HCT116 (cell line): ENCODE data around the gene ZNF646. TPM values are rescaled to one million over a fixed set of nuclear protein-coding genes. Genes with fewer than 3 reads are reported as not detected.

Source experiments
- ATAC-seq: fragments of 200-7000 bp; cut with Tn5 transposase; 2 replicates; pipeline ENCODE4 v1.9.1; 2020; ENCODE audit warnings: mild to moderate bottlenecking, moderate library complexity
- BruUV-seq: library from RNA; stranded (reverse); fragments of 400-500 nt; replicated peaks from 2 replicates; lab custom pipeline; 2021; lab: Mats Ljungman, UMichigan
- CTCF ChIA-PET: fragments of 300-600 bp; sonication (Branson Sonifier 250); formaldehyde crosslinking; loops from one replicate; lab custom pipeline; 2021; ENCODE audit warnings: antibody characterized with exemption; lab: Charles Lee
- POLR2A ChIA-PET: fragments of 300-600, 350-600 bp; sonication (Branson Sonifier 250); formaldehyde crosslinking; loops from one replicate; lab custom pipeline; 2021; ENCODE audit warnings: antibody characterized with exemption; lab: Charles Lee
- RAD21 ChIA-PET, 2 experiments: fragments of 300-600 bp; sonication (Branson Sonifier 250); formaldehyde crosslinking; loops; one replicate each; lab custom pipeline; 2023; ENCODE audit warnings: low total read pairs in 2 of 2; ENCODE audit not compliant: uncharacterized antibody in 2 of 2, unreplicated experiment in 2 of 2, low non-redundant PET in 1 of 2; lab: Charles Lee
- DNase-seq: peaks from one replicate; pipeline ENCODE4 v3.0.0-alpha.2; 2010; ENCODE audit warnings: low read depth, low spot score
- H2AFZ ChIP-seq: fragments of 200-600 bp; shearing (Covaris generic), sonication (generic); 2 replicates; pipeline ENCODE4 v1.6.1; 2017; ENCODE audit warnings: low read depth, mixed run types, mixed read lengths, antibody characterized with exemption, low read length; ENCODE audit not compliant: poor library complexity, severe bottlenecking
- H3K27ac ChIP-seq: 2 replicates; pipeline ENCODE4 v1.5.1; 2012; ENCODE audit warnings: low read depth, low read length
- H3K27me3 ChIP-seq: fragments of 200-600 bp; sonication (generic); 2 replicates; pipeline ENCODE4 v1.6.1; 2016; ENCODE audit warnings: mixed run types, low read length, mixed read lengths; ENCODE audit not compliant: insufficient read depth
- H3K36me3 ChIP-seq, 2 experiments: fragments of 200-500 bp in 1 of 2; fragments of 200-600 bp in 1 of 2; sonication (Bioruptor generic) in 1 of 2; sonication (generic) in 1 of 2; 2 replicates each; pipeline versions ENCODE4 v1.5.1 to v1.6.1; 2014 to 2016; ENCODE audit warnings: low read length in 2 of 2, inconsistent platforms in 1 of 2, mixed read lengths in 1 of 2, mixed run types in 1 of 2; ENCODE audit not compliant: insufficient read depth in 2 of 2, control insufficient read depth in 1 of 2
- H3K4me1 ChIP-seq, 2 experiments: fragments of 200-600 bp in 1 of 2; sonication (generic) in 1 of 2; 2 replicates each; pipeline versions ENCODE4 v1.5.1 to v1.6.1; 2012 to 2017; ENCODE audit warnings: low read length in 2 of 2, inconsistent platforms in 1 of 2, mild to moderate bottlenecking in 1 of 2, mixed read lengths in 1 of 2, mixed run types in 1 of 2, moderate library complexity in 1 of 2; ENCODE audit not compliant: insufficient read depth in 2 of 2, control insufficient read depth in 1 of 2
- H3K4me2 ChIP-seq: fragments of 200-600 bp; sonication (generic); 2 replicates; pipeline ENCODE4 v1.6.1; 2017; ENCODE audit warnings: mixed run types, low read length, mixed read lengths
- H3K4me3 ChIP-seq, 2 experiments: fragments of 200-600 bp in 1 of 2; sonication (generic) in 1 of 2; replicated peaks in 1 of 2; 2 replicates each; pipeline ENCODE4 v1.5.1; 2011 to 2016; ENCODE audit warnings: low read length in 2 of 2, control low read depth in 1 of 2, low read depth in 1 of 2, mild to moderate bottlenecking in 1 of 2, mixed read lengths in 1 of 2, mixed run types in 1 of 2
- H3K79me2 ChIP-seq: fragments of 200-600 bp; sonication (generic); 2 replicates; pipeline ENCODE4 v1.6.1; 2017; ENCODE audit warnings: mild to moderate bottlenecking, mixed run types, low read length, moderate library complexity, mixed read lengths; ENCODE audit not compliant: insufficient read depth
- H3K9ac ChIP-seq: fragments of 200-600 bp; sonication (generic); 2 replicates; pipeline ENCODE4 v1.6.1; 2016; ENCODE audit warnings: low read length, mixed read lengths
- H3K9me2 ChIP-seq: fragments of 200-600 bp; sonication (generic), shearing (Covaris generic); 2 replicates; pipeline ENCODE4 v1.6.1; 2017; ENCODE audit warnings: mixed run types, mild to moderate bottlenecking, moderate library complexity; ENCODE audit not compliant: insufficient read depth
- H3K9me3 ChIP-seq, 2 experiments: fragments of 200-500 bp in 1 of 2; fragments of 200-600 bp in 1 of 2; sonication (Bioruptor generic) in 1 of 2; sonication (generic) in 1 of 2; 2 replicates each; pipeline ENCODE4 v1.6.1; 2014 to 2017; ENCODE audit warnings: low read length in 2 of 2, mixed read lengths in 2 of 2, inconsistent platforms in 1 of 2, low read depth in 1 of 2, mild to moderate bottlenecking in 1 of 2, mixed run types in 1 of 2, moderate library complexity in 1 of 2; ENCODE audit not compliant: control insufficient read depth in 1 of 2, insufficient read depth in 1 of 2
- H4K20me1 ChIP-seq: fragments of 200-600 bp; sonication (generic), shearing (Covaris generic); 2 replicates; pipeline ENCODE4 v1.6.1; 2017; ENCODE audit warnings: mixed run types, mild to moderate bottlenecking, moderate library complexity; ENCODE audit not compliant: insufficient read depth
- CBX3 ChIP-seq: IDR thresholded peaks from 2 replicates; pipeline ENCODE4 v1.6.1; 2012; ENCODE audit warnings: low read depth
- CEBPB ChIP-seq: IDR thresholded peaks from 2 replicates; pipeline ENCODE4 v1.6.1; 2012; ENCODE audit warnings: low read depth
- EGR1 ChIP-seq: IDR thresholded peaks from 2 replicates; pipeline ENCODE4 v1.6.1; 2012; ENCODE audit warnings: low read depth
- ELF1 ChIP-seq: IDR thresholded peaks from 2 replicates; pipeline ENCODE4 v1.6.1; 2012; ENCODE audit warnings: low read depth, borderline replicate concordance
- EZH2phosphoT487 ChIP-seq: fragments of 200-600 bp; IDR thresholded peaks from 2 replicates; pipeline ENCODE4 v1.6.1; 2018; ENCODE audit warnings: antibody characterized with exemption, borderline replicate concordance
- FOSL1 ChIP-seq: IDR thresholded peaks from 2 replicates; pipeline ENCODE4 v1.6.1; 2012; ENCODE audit warnings: low read depth
- RAD21 ChIP-seq: IDR thresholded peaks from 2 replicates; pipeline ENCODE4 v1.6.1; 2012; ENCODE audit warnings: low read depth, mild to moderate bottlenecking
- SRF ChIP-seq: IDR thresholded peaks from 2 replicates; pipeline ENCODE4 v1.6.1; 2012; ENCODE audit warnings: low read depth
- YY1 ChIP-seq: IDR thresholded peaks from 2 replicates; pipeline ENCODE4 v1.6.1; 2011; ENCODE audit warnings: low read length, low read depth, moderate library complexity, mild to moderate bottlenecking; ENCODE audit not compliant: insufficient replicate concordance; ENCODE audit errors: extremely low read depth
- ZNF274 ChIP-seq: fragments of 200-500 bp; sonication (Bioruptor generic); IDR thresholded peaks from 2 replicates; pipeline ENCODE4 v1.6.1; 2014; ENCODE audit warnings: mild to moderate bottlenecking, low read depth, low read length, inconsistent platforms
- intact Hi-C: fragments of 100-400 bp; cut with micrococcal nuclease; formaldehyde crosslinking; loops from 2 replicates; pipeline ENCODE4 v1.10.0; 2022
- total RNA-seq: library from RNA; stranded (reverse); gene quantifications from one replicate; pipeline ENCODE4 v1.2.1, GENCODE V29; 2021; ENCODE audit not compliant: unreplicated experiment
- TF ChIP-seq, protein P1 (sequence below): IDR thresholded peaks from 2 replicates; pipeline ENCODE4 v1.6.1; 2012; ENCODE audit warnings: low read depth
- TF ChIP-seq, protein P2 (sequence below): IDR thresholded peaks from 2 replicates; pipeline ENCODE4 v1.6.1; 2012
- TF ChIP-seq, protein P3 (sequence below): IDR thresholded peaks from 2 replicates; pipeline ENCODE4 v1.6.1; 2011; ENCODE audit warnings: mild to moderate bottlenecking, low read length, moderate library complexity; ENCODE audit not compliant: insufficient replicate concordance; ENCODE audit errors: extremely low read depth
- TF ChIP-seq, protein P4 (sequence below), 3 experiments: fragments of 200-600 bp in 1 of 3; sonication (generic) in 1 of 3; IDR thresholded peaks in 2 of 3; conservative IDR thresholded peaks in 1 of 3; 2 replicates each; pipeline ENCODE4 v1.5.1; 2012 to 2017; ENCODE audit warnings: low read depth in 2 of 3, low read length in 2 of 3, antibody characterized with exemption in 1 of 3, borderline replicate concordance in 1 of 3, control low read depth in 1 of 3, mild to moderate bottlenecking in 1 of 3, mixed read lengths in 1 of 3, mixed run types in 1 of 3, moderate library complexity in 1 of 3; ENCODE audit not compliant: insufficient read depth in 1 of 3
- TF ChIP-seq, protein P5 (sequence below): IDR thresholded peaks from 2 replicates; pipeline ENCODE4 v1.6.1; 2012

The ZNF646 gene
- total RNA-seq, 1 experiment from 2014 or later = 17.7 TPM

DNA sequence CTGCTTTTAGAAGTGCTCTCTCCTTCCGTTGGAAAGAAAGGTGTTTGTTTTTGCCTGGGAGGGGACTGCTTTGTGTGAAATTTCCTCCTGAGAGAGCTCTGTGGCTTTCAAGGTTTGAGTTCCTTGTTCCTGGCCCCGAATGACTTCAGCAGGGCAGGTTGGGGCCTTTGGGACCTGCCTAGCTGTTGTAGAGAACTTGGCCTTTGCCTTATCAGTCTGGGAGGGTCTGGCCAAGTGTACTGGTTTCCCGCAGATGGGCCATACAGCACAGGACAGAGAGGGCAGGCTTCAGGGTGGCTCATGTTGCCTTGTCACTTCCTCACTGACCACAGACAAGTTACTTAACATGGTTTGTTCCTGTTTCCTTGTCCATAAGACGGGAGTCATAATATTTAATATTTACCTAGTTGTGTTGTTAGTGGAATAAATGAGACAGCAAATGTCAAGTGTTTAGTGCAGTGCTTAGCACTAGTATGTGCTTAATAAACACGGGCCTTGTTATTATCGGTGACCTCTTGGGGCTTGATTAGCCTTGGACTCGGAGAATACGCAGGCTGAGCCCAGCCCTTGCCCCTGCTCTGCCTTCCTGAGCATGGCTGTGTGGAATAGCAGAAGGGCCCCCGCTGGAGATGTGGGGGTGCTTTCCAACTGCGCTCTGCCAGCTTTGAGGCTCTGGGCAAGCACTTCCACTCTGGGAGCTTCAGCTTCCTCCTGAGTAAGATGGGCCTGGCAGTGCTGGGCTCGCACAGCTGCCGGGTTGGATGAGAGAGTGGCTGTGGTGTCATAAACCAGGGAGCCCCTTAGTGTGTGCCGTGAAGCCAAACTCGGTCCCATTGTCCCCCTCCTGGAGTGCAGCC is 54.7 kb downstream of the ZNF646 start:
- Histone ChIP-seq H3K27ac (no peak overlapping the region), H3K4me2 (no peak overlapping the region), H3K4me3 (no peak overlapping the region), H3K4me1 (peaks cover 16 to 20% of the 10 kb centered on the region in 2 experiments), H3K27me3 (no peaks in the 10 kb centered on the region), H3K9me3 (no peaks in the 10 kb centered on the region), H3K79me2 (no peaks in the 10 kb centered on the region), H3K36me3 (peaks cover 8 to 14% of the 10 kb centered on the region in 2 experiments; a peak in 3 of 4 replicates), H4K20me1 (no peaks in the 10 kb centered on the region), H2AFZ (no peak overlapping the region), H3K9me2 (no peaks in the 10 kb centered on the region), H3K9ac (no peak overlapping the region)
- no TSS peak for BruUV-seq
- intact Hi-C loops = no loop called here
- ChIA-PET POLR2A (interaction anchor here (1.1 to 1.3 kb wide), 2 partner anchors 11 to 13 kb away, joined by 4 to 5 read pairs; partner anchors contain the start of gene KAT8), CTCF (interaction anchor here (1.0 kb wide), 1 partner anchor 13 kb away, joined by 5 read pairs; no protein-coding TSS in a partner anchor), RAD21 (no interaction called here)
- no peak for DNase-seq
- no peak for ATAC-seq
- no peak for TF ChIP-seq CBX3
- no peak for TF ChIP-seq ZNF274
- TF ChIP-seq, protein P1, sequence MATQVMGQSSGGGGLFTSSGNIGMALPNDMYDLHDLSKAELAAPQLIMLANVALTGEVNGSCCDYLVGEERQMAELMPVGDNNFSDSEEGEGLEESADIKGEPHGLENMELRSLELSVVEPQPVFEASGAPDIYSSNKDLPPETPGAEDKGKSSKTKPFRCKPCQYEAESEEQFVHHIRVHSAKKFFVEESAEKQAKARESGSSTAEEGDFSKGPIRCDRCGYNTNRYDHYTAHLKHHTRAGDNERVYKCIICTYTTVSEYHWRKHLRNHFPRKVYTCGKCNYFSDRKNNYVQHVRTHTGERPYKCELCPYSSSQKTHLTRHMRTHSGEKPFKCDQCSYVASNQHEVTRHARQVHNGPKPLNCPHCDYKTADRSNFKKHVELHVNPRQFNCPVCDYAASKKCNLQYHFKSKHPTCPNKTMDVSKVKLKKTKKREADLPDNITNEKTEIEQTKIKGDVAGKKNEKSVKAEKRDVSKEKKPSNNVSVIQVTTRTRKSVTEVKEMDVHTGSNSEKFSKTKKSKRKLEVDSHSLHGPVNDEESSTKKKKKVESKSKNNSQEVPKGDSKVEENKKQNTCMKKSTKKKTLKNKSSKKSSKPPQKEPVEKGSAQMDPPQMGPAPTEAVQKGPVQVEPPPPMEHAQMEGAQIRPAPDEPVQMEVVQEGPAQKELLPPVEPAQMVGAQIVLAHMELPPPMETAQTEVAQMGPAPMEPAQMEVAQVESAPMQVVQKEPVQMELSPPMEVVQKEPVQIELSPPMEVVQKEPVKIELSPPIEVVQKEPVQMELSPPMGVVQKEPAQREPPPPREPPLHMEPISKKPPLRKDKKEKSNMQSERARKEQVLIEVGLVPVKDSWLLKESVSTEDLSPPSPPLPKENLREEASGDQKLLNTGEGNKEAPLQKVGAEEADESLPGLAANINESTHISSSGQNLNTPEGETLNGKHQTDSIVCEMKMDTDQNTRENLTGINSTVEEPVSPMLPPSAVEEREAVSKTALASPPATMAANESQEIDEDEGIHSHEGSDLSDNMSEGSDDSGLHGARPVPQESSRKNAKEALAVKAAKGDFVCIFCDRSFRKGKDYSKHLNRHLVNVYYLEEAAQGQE = no peak
- no peak for TF ChIP-seq CEBPB
- no peak for TF ChIP-seq RAD21
- TF ChIP-seq ELF1 = no peak
- no peak for TF ChIP-seq EGR1
- TF ChIP-seq SRF = no peak
- no peak for TF ChIP-seq YY1
- TF ChIP-seq, protein P2, sequence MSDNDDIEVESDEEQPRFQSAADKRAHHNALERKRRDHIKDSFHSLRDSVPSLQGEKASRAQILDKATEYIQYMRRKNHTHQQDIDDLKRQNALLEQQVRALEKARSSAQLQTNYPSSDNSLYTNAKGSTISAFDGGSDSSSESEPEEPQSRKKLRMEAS = no peak
- TF ChIP-seq EZH2phosphoT487 = no peak
- TF ChIP-seq FOSL1 = no peak
- TF ChIP-seq, protein P3, sequence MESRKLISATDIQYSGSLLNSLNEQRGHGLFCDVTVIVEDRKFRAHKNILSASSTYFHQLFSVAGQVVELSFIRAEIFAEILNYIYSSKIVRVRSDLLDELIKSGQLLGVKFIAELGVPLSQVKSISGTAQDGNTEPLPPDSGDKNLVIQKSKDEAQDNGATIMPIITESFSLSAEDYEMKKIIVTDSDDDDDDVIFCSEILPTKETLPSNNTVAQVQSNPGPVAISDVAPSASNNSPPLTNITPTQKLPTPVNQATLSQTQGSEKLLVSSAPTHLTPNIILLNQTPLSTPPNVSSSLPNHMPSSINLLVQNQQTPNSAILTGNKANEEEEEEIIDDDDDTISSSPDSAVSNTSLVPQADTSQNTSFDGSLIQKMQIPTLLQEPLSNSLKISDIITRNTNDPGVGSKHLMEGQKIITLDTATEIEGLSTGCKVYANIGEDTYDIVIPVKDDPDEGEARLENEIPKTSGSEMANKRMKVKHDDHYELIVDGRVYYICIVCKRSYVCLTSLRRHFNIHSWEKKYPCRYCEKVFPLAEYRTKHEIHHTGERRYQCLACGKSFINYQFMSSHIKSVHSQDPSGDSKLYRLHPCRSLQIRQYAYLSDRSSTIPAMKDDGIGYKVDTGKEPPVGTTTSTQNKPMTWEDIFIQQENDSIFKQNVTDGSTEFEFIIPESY = no peak
- TF ChIP-seq, protein P4, sequence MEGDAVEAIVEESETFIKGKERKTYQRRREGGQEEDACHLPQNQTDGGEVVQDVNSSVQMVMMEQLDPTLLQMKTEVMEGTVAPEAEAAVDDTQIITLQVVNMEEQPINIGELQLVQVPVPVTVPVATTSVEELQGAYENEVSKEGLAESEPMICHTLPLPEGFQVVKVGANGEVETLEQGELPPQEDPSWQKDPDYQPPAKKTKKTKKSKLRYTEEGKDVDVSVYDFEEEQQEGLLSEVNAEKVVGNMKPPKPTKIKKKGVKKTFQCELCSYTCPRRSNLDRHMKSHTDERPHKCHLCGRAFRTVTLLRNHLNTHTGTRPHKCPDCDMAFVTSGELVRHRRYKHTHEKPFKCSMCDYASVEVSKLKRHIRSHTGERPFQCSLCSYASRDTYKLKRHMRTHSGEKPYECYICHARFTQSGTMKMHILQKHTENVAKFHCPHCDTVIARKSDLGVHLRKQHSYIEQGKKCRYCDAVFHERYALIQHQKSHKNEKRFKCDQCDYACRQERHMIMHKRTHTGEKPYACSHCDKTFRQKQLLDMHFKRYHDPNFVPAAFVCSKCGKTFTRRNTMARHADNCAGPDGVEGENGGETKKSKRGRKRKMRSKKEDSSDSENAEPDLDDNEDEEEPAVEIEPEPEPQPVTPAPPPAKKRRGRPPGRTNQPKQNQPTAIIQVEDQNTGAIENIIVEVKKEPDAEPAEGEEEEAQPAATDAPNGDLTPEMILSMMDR (IDR thresholded peaks at IDR 0.05 in 2 of 3, conservative IDR thresholded peaks at IDR 0.05 in 1 of 3; ENCODE audit: borderline replicate concordance in 1 of 3, insufficient read depth in 1 of 3, low read depth in 2 of 3, low read length in 2 of 3) = no peak
- TF ChIP-seq, protein P5, sequence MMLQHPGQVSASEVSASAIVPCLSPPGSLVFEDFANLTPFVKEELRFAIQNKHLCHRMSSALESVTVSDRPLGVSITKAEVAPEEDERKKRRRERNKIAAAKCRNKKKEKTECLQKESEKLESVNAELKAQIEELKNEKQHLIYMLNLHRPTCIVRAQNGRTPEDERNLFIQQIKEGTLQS = no peak
